Loucy (cell line): ENCODE measurements around the gene PTPRN2.

Experiments
- CTCF ChIP-seq: fragments of 200-600 bp; sonication (generic); conservative IDR thresholded peaks from 2 replicates; pipeline ENCODE4 v1.5.1; 2014; ENCODE audit warnings: mild to moderate bottlenecking, antibody characterized with exemption, low read length
- EZH2phosphoT487 ChIP-seq: fragments of 200-600 bp; IDR thresholded peaks from 2 replicates; pipeline ENCODE4 v1.6.1; 2018; ENCODE audit warnings: antibody characterized with exemption, mild to moderate bottlenecking, moderate library complexity, borderline replicate concordance

GRCh38 chr7:157892751-157893523 lies 694.7 kb downstream of the PTPRN2 start:
- TF ChIP-seq CTCF (no peak), EZH2phosphoT487 (no peak)
